Stimulated activated CD4-positive, alpha-beta T cell treated with anti-CD3 and anti-CD28 coated beads, Interleukin-2, amount 100 ng/mL, for 48 hours (primary cell): ENCODE results near the gene PRG3.
"Not testable (repeated sequence)": the region's sequence is repeated elsewhere in the genome, so short reads cannot be mapped to it uniquely, and the experiment has no call there.

Source experiments
- DNase-seq, 2 donors: peaks; one replicate each; pipeline ENCODE4 v3.0.0-alpha.2; 2020

Gene PRG3

DNA sequence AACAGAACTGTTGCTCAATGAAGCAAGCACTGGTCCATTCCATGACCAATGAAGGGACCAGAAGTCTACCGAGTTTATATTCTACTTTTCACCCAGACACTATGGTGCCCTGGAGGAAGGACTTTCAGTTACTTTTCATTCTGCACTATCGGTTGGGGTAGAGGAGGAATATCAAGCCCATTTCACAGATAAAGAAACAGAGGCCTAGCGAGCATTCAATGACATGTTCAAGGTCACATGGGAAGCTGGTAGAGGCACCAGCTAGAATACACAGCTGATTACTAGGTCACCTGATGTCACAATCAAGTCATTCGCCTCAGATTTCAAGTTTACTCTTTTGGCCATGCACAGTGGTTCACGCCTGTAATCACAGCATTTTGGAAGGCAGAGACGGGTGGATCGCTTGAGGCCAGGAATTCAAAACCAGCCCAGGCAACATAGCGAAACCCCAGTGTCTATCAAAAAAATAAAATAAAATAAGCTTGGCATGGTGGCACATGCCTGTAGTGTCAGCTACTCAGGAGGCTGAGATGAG is 27.1 kb upstream of the PRG3 start:
- no peak for DNase-seq

DNA sequence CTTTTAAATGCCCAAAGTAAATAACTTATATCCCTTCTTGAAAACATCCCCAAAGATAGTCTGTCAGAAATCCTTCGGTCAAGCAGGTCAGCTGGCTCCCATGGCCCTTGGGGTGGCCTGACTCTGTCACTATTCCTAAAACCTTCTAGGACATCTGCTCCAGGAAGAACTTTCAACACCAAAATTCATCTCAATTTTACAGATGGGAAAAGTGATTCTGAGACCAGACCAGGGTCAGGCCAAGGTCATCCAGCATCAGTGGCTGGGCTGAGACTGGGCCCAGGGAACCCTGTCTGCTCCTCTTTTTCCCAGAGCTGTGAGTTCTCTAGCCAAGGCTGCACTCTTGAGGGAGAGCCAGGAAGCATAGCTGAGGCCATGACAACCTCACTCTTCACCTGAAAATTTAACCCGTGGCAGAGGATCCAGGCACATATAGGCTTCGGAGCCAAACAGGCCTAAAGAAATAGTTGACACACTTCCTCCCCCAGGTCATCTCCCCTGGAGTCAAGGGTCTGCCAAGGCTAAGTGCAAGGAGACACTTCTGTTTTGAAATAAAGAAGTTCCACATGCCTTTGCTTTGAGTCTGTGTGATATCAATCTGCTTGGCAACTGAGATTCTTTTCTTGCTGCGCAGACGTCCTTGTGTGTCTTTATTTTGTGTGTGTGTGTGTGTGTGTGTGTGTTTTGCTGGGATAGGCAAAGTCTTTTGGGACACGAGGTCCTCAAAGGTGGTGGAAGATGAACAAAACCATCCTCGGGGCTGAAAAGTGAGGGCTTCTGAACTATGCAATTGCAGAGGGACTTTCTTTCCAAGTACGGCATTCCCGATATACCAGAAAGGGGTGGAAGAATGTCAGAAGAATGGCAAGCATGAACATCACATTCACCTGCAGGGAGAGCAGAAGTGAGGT is 26.3 kb upstream of the PRG3 start:
- no peak for DNase-seq

DNA sequence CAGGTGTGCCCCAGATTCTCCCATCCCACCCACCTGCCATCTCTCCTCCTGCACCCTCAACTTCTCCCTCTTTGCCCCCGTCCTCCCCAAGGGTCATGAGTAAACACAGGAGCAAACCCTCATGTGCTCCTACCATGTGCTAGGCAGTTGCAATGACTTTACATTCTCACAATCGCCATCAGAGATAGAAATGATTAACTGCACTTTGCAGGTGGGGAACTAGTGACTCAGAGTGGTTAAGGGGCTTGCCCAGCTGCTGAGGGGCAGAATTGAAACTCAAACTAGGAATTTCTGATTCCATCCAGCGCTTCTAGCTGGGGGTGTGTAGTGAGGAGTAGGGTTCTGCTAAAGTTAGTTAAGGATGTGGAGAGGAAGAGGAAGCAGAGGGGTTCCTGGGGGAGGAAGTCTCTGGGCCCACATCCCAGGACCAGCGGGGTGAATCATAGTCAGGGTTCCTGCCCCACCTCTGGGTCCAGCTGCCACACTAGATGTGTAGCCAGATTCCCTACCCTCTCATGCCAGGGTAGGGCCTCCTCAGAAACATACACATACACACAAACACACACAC is 25.5 kb upstream of the PRG3 start:
- peak; percentile 23 to 33 for DNase-seq

DNA sequence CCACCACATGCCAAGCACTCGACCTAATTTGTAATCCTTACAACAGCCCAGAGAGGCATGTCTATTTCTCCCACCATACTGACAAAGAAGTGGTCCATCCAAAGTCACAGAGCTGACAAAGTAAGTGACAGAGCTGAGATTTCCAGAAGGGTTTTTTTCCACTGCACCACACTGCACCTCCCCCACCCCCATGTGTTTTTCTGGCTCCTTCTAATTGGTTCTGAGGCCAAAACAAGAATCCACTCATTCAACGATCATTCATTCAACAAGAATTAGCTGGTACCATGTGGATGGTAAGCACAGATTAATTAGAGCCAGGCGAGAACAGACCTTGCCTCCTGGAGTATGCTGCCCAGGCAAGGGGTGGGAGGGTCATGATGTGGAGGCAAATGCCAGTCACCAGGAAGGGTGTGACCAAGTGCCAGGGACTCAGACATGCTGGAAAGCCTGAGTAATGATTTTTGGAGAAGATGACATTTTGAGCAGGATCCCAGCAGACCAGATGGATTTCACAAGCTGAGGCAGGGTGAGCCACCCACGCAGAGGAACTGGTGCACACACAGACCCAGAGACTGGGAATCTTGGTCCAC is 24.4 kb upstream of the PRG3 start:
- no peak for DNase-seq

DNA sequence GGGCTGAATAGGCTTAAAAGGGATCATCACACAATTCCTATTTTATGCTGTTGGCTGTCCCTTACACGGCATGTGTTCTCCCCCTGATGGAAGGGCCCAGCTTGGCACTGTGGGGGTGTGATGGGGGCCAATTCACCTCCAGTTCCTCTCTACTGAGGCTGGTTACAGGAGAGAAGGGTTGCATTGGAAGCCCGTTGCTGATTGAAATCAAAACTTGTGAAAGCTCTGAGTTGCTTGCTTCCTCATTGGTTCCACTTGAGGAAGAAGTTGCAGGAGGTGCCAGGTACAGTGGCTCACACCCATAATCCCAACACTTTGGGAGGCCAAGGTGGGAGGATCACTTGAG is 22.8 kb upstream of the PRG3 start:
- no peak for DNase-seq

DNA sequence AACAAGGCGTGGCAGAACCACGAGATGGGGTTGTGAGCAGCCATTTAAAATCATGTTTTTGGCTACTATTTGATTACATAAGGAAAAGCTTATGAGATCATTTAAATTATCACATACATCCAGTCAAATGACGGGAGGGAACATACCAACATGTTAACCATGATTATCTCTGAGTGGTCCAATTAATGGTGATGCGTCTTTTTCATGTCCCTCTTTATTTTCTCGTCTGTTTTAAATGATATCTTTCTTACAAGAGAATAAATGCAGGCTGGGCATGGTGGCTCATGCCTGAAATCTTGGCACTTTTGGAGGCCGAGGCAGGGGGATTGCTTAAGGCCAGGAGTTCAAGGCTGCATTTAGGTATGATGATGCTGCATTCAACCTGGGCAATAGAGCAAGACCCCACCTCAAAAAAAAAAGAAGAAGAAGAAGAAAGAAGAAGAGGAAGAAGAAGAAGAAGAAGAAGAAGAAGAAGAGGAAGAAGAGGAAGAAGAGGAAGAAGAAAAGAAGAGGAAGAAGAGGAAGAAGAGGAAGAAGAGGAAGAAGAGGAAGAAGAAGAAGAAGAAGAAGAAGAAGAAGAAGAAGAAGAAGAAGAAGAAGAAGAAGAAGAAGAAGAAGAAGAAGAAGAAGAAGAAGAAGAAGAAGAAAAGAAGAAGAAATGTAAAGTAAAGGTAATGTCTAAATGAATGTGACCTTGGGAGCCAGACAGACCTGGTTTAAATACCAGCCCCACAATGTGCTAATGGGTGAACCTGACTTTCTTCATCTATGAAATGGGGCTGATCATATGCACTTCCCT is 22.3 kb upstream of the PRG3 start:
- not testable (repeated sequence) for DNase-seq

DNA sequence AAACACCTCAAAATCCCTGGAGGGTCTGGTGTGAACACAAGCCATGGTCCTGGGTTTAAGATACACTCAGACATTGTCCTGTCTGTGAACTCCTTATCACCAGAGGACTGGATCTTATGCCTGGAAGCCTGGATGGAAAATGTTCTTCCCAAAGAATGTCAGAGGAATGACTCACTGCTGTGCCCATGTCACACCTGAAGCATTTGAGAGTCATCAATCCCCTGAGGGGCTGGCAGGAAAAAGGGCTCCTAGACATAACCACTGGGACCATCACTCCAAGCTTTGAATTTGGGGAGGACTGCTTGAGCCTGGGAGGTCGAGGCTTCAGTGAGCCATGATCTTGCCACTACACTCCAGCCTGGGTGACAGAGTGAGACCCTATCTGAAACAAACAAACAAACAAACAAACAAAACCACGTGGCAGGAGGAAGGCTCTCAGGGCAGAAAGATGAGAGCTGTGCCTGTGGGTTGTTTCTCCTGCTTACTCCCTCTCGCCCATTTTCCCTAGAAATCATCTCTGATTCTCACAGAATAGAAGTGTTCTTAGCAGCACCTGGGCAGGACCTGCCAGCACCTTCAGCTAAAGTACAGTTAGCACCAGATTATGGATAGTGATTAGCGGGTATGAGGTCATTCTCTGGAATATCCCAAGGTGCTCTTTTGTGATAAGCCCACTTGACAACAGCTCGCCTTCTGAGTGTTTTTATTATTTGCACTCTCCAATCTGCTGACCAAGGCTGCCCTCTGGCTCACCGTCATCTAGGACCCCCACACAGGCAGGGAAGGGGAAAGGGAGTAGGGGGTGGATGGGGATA is 21.4 kb upstream of the PRG3 start:
- no peak for DNase-seq

DNA sequence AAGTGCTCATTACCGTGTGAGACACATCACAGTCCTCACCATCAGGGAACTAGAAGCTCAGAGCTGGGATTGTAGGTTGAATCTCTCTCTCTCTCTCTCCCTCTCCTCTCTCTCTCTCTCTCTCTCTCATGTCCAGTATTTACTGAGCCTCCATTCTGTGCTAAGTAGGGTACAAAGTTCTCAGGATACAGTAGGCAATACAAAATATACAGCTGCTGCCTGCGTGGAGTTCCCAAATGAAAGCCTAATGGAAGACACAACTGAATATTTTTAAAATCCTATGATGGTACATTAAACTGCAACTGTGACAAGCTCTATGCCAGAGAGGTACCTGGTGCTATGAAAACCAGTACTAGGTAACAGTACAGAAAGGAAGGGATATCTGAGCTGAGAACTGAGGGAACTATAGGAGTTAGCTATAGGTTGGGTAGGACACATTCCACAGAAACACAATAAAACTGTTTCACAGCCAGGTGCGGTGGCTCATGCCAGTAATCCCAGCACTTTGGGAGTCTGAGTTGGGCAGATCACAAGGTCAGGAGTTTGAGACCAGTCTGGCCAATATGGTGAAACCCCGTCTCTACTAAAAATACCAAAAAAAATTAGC is 19.1 kb upstream of the PRG3 start:
- DNase-seq = no peak

DNA sequence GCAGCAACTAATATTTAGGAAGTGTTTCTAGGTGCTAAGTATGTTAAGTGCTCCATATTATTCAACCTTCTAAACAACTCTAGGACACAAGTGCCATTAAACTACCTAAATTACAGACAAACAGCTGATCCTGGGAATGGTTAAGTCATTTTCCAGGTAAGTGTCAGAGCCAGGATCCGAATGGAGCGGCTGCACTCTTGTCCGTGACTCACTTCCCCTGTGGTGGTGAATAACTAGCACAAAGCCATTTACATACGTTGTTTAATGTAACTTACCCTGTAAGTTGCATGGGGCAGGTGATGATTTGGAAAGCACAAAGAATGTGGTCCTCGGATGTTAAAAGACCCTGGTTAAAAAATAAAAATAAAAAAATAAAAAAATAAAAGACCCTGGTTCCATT is 18.3 kb upstream of the PRG3 start:
- DNase-seq = no peak

DNA sequence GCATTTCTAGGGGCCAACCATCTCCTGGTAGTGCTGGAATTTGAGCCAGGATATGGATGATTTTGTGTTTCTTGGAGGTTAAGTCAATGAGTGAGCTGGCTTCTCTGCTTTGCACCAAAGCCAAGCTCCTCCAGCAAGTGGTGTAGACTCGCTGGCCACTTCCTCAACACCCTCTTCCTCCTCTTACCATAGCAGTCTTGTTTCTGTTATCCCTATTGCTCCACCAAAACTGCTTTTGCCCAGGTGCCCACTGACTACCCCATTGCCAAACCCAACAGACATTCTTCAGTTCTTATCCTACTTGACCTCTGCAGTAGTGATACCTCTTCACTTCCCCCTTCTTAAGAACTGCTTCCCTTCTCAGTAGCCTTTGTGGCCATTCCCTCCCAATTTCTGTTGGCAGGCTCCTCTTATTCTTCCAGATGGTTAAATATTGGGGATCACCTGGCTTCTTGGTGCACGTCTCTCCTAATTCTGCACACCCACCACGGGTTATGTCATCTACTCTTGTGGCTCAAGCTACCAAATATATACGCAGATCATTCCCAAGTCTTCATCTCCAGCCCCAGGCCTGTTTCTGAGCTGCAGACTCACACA is 16.5 kb upstream of the PRG3 start:
- DNase-seq = no peak

DNA sequence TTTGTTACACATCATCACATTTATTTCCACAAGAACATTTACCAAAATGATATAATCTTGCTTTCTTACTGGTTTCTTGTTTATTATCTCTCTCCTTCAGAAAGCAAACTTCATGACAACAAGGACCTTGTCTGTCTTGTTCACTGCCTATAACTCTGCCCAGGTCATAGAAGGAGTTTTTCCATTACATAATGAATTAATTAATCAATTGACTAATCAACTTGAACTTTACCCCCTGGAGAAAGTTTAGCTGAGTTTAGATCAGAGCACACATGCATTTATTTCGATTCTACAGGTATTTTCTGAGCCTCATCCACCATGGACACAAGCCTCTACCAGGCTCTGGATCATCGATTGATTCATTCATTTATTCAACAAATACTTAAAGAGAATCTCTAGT is 15.8 kb upstream of the PRG3 start:
- no peak for DNase-seq

DNA sequence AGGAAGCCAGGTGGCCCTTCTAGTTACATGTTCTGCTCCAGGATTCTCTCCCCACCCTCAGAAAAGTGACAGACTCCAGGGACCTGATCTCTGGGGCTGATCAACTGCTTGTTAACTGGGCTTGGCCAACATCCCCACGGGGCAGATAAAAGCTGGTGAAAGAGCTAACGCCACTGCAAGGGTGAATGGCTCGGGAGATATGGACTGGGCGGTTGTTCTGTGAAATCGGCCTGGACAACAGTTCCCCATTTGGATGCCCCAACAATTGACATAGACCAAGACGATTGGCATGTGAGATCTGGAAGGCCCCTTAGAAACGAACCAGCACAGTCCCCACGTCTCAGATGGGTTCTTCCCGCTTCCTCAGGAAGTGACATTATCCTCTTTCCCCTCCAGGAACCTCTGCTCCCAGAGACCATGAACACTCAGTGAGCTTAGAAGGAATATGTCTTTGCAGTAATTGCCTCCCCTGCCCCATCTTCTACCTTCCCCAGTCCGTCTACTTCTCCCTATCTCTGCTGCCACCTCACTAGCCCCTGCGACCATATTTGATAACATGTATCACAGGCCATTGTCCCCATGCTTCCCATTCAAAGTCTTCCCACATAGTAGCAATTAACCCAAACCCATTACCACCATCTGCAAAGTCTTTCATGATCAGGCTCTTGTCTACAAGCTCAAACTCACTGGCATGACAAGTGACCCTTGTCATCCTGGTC is 15.1 kb upstream of the PRG3 start:
- no peak for DNase-seq

DNA sequence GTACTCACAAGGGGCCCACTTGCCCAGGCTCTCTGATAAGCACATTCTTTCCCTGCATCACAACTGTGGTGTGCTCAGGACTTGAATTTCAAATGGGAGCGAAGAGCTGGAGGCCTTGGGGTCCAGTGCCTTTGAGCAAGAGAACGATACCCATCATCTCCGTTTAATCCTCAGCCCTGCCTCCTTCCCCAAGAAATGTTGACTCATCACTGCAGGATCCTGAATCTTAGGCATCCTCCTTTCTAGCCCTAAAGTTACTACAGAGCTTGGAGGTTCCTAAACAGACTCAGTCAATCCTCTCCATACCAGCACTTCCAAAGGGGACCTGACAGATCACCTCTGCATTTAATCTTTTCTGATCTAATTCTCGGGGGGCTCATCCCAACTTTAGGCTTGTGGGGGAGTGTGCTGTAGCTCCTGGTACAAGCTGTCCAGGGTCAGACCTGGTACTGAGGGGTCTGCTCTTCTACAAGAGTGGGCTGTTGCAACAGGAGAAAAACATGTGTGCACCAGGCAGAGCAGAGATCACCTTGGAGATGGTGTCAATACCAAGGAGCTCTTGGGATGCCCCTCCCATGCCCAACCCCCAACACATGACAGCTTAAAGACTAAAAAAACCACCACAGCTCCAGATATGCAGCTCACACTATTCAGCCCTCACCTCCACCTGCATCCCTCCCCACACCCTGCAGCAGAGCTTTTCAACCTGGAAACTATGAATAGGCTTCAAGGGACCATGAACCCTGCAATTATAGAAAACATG is 13.4 kb upstream of the PRG3 start:
- no peak for DNase-seq

DNA sequence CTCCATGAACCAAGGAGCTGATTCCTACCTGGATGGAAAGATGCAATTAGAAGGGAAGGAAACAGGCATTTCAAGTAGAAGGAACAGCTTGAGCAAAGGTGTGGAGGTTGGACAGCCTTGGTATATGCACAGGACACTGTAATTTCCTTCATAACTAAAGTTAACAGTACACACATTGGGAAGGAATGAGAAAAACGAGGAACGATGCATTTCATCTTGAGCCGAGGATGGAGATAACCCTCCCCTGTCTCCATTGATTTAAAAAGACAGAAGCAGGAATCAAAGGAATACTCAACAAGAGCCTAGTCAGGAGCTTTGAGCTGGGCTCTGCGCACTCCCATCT is 11.8 kb upstream of the PRG3 start:
- no peak for DNase-seq

DNA sequence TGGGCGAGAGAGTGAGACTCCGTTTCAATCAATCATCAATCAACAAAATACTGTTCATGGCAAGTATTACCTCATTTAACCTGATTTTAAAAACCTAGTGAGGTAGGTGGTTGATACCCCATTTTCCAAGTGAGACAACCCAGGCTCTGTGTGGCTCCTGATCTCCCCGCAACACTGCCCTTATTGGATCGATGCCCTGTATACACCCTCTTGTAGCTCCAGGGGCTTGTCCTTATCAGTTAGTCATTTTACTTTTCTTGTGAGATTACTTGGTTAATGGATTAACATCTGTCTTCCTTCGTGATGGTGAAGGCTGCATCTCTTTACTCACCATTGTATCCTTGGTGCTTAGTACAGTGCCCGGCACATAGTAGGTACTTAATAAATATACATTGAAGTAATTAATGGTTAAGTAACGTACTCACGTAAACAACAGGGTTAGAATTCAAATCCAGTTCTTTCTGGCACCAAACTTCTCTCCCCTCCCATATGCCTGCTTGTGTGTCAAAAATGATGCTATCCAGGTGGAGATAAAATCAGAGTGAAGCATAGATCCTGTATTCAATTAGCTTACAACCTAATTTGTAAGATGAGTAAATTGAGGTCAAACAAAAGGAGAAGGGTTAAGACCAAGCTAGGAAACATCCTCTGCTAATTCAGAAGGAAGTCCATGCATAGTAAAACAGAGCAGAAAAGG is 11.3 kb upstream of the PRG3 start:
- DNase-seq = no peak

DNA sequence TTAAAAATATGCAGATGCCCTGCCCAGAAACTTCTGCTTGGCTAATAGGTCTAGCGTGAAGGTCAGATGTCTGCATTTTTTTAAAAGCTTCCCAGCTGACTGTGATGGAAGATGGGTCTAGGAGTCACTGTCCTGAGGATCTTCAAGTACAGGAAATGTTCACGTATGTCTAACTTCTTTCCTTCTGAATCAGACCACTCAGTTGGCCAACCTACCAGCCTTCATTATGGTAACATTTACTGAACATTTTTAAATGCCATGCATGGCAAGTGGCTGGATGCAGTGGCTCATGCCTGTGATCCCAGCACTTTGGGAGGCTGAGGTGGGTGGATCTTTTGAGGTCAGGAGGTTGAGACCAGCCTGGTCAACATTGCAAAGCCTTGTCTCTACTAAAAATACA is 10.6 kb upstream of the PRG3 start:
- no peak for DNase-seq

DNA sequence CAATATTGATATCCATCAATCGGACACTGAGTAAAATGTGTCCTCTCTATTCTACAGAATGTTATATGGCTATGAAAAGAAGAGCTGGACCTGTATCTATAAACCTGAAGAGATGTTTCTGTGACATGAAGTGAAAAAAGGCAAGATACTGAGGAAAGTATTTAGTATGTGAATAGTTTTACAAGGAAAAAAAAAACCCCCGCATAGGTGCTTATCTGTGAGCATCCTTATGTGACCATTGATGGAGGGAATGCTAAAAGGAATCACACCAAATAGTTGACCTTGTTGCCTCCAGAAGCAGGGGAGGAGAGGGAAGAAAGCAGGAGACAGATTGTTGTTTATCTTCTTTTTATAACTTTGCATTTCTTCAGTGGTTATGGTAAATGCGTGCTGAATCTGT is 10.2 kb upstream of the PRG3 start:
- DNase-seq = no peak

DNA sequence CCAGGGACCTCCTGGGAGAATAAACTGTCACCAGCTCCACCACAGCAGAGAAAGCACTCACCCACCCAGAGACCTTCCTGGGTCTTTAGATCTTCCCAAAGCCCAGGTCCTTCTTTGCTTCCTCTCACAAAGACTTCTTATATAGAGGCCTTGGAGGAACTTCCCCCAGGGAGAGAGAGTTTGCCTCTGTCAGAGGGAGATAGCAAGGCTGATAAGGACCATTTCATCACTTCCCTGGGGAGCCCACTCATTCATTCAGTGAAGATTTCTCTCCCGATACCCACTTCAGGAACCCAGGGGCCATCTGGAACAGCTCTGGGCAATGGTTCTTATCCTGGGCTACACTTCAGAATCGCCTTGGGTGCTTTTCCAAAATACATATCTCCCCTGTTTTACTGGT is 9.6 kb upstream of the PRG3 start, which contains the start of gene PRG2:
PRG2 (minus strand) TSS at position 116 of the 400 bp plus-strand sequence. CDS start 706 bp downstream, outside the sequence.
- DNase-seq = no peak

DNA sequence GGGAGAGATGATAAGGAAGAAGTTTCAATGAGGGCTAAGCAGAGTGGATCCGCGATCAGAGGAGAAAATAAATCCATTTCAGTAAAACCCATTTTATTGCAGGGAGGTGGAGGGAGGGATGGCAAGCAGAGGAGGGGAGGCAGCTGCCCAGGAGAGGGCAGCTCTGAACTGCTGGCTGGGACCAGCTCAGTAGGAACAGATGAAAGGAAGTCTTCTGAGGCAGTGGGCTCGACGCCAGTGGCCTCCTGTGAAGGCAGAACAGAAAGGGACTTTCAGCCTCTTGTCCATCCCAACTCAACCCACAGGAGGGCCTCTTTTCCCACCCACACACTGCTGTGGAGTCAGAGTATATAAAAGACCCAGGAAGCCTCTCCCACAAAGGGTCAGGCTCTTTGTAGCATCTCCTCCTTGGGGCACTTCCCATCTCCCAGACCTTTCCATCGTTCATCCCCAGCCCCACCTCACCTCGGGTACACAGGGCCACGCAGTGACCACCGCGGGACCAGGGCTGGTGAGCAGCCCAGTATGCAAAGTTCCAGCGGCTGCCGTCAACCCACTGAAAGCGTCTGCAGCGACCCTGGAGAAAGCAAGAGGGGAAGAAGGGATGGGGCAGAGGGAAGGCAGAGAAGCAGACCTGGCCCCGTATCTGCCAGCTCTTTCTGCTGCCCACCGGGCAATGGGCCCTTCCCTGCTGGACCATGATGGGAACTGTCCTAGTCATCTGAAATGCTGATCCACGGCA is 6.5 kb upstream of the PRG3 start:
- no peak for DNase-seq
